Karpas-422 (cell line): ENCODE measurements around the gene RPS15. TPM values are rescaled to one million over a fixed set of nuclear protein-coding genes. Genes with fewer than 3 reads are reported as not detected.
"Not testable (repeated sequence)": the region's sequence is repeated elsewhere in the genome, so short reads cannot be mapped to it uniquely, and the experiment has no call there.

Source experiments
- DNase-seq: peaks from one replicate; pipeline ENCODE4 v3.0.0-alpha.2; 2015
- H2AFZ ChIP-seq: fragments of 200-600 bp; sonication (generic); 2 replicates; pipeline ENCODE4 v1.6.1; 2014; ENCODE audit warnings: antibody characterized with exemption, low read length, mixed read lengths
- H3K27ac ChIP-seq: fragments of 200-600 bp; sonication (generic); 2 replicates; pipeline ENCODE4 v1.5.1; 2014; ENCODE audit warnings: mild to moderate bottlenecking, low read length, moderate library complexity
- H3K27me3 ChIP-seq: fragments of 200-600 bp; sonication (generic); 2 replicates; pipeline ENCODE4 v1.6.1; 2014; ENCODE audit warnings: low read length, mixed read lengths
- H3K36me3 ChIP-seq: fragments of 200-600 bp; sonication (generic); 2 replicates; pipeline ENCODE4 v1.6.1; 2014; ENCODE audit warnings: low read length, mixed read lengths; ENCODE audit not compliant: insufficient read depth
- H3K4me1 ChIP-seq: fragments of 200-600 bp; sonication (generic); 2 replicates; pipeline ENCODE4 v1.6.1; 2014; ENCODE audit warnings: mild to moderate bottlenecking, low read length, mixed read lengths
- H3K4me2 ChIP-seq: fragments of 200-600 bp; sonication (generic); 2 replicates; pipeline ENCODE4 v1.6.1; 2014; ENCODE audit warnings: low read length, low read depth, mild to moderate bottlenecking; ENCODE audit not compliant: poor library complexity, severe bottlenecking
- H3K4me3 ChIP-seq: fragments of 200-600 bp; sonication (generic); 2 replicates; pipeline ENCODE4 v1.5.1; 2014; ENCODE audit warnings: mild to moderate bottlenecking, antibody characterized with exemption, low read length, mixed read lengths
- H3K79me2 ChIP-seq: fragments of 200-600 bp; sonication (generic); 2 replicates; pipeline ENCODE4 v1.6.1; 2014; ENCODE audit warnings: mild to moderate bottlenecking, low read length, mixed read lengths
- H3K9ac ChIP-seq: fragments of 200-600 bp; sonication (generic); 2 replicates; pipeline ENCODE4 v1.6.0; 2014; ENCODE audit warnings: low read length
- H3K9me2 ChIP-seq: fragments of 200-600 bp; sonication (generic), shearing (Covaris generic); replicated peaks from 2 replicates; pipeline ENCODE4 v1.6.0; 2014; ENCODE audit warnings: mild to moderate bottlenecking, low read length, moderate library complexity; ENCODE audit not compliant: insufficient read depth
- H3K9me3 ChIP-seq: fragments of 300-700, 200-600 bp; sonication (generic); 2 replicates; pipeline ENCODE4 v1.6.1; 2014; ENCODE audit warnings: low read length, mixed read lengths
- H4K20me1 ChIP-seq: fragments of 200-600 bp; sonication (generic); 2 replicates; pipeline ENCODE4 v1.6.1; 2014; ENCODE audit warnings: mild to moderate bottlenecking, antibody characterized with exemption, low read length, low read depth; ENCODE audit not compliant: insufficient read depth
- total RNA-seq: library from RNA; depleted of rRNA; stranded (reverse); fragments of >200 nt; shearing (Covaris generic); gene quantifications from 2 replicates; pipeline ENCODE4 v1.2.3, GENCODE V29; 2014; ENCODE audit warnings: low replicate concordance

Gene RPS15
- total RNA-seq, 1 experiment from 2014 or later = 2,088 TPM

DNA sequence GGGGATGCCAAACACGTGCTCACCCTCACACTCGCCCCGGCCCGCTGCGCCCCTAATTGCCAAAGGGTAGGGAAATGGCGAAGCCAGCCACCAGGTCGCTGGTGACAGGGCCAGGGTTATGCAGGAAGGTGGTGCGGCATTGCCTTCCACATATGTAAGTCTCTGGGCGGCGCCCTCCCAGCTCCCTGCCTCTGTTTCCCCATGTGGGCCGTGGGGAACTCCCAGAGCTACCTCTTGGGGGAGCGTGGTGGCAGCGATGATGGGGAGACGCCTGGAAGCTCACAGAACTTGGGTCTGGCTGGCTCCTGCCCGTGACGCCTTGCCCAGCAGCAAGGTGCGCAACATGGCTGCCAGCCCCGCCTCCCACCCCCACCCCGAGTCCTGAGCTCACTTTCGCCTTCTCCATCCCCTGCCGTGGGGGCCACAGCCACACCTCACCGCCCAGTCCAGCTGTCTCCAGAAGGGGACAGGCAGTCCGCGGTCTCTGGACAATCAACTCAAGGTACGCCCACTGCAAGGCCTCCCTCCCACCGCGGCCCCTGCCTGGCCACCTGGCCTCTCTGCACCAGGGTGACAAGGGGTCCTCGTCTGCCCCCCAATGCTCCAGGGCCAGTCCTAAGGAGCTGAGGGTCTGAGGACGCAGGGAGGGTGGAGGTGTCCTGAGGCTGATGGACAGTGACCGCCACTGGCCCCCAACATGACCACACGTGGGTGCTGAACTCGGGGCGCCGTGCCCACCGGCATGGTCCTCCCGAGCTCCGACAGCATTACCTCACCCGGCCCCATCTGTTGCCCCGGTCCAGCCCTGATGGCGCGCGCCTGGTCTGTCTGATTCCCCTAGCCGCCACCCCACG is 34.3 kb downstream of the RPS15 start:
- H3K4me2 ChIP-seq = no peak overlapping the region
- H4K20me1 ChIP-seq = peaks cover 55% of the 10 kb centered on the region; the same call in 1 of the 2 replicates

DNA sequence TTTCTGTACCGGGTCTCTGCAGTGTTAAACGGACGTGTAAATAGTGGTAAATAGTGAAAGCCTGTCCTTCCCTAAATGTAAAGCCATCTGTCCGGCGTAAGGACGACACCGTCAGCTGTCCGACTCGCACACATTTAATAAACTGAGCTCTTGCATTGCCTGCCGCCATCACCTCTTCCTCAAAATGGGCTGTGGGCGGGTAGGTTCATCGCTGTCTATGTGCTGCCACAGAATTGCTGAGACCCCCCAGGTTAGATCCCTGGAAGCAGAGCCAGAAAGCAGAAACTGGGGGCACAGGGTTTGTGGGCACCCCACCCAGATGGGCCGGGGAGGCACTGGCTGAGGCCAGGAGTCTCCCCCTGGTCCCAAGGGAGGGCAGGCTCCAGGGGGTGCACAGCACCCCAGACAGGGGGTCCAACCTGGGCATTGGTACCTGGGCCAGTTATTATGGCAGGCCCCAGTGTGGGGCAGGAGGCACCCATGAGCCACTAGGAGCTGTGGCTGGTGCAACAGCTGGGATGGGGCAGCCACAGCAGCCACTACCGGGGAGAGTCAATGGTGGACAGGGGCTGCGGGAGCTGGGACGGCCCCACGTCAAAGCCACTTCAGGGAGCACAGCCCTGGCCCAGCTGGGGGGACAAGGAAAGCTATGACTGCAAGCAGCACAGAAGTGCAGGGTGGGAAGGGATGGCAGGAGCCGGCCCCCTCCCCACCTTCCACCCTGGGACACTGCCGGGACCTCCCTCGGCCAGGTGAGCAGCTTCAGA is 35.1 kb downstream of the RPS15 start:
- no peak overlapping the region for H3K4me3 ChIP-seq
- H3K79me2 ChIP-seq = peaks cover 10% of the 10 kb centered on the region
- peaks cover 27% of the 10 kb centered on the region for H3K4me1 ChIP-seq
- peaks cover 56% of the 10 kb centered on the region; the same call in 1 of the 2 replicates for H4K20me1 ChIP-seq
- DNase-seq = no peak
- no peaks in the 10 kb centered on the region for H3K9me2 ChIP-seq
- H3K9me3 ChIP-seq = no peaks in the 10 kb centered on the region
- no peak overlapping the region for H3K27ac ChIP-seq
- no peak overlapping the region for H3K4me2 ChIP-seq
- H3K36me3 ChIP-seq = peaks cover 4% of the 10 kb centered on the region; the same call in 1 of the 2 replicates
- no peaks in the 10 kb centered on the region for H3K27me3 ChIP-seq
- H2AFZ ChIP-seq = no peak overlapping the region
- H3K9ac ChIP-seq = no peak overlapping the region

More for the DNA sequence above, 34.3 kb downstream of the RPS15 start:
- Histone ChIP-seq H3K27ac (no peak overlapping the region), H3K9ac (no peak overlapping the region), H3K4me3 (no peak overlapping the region), H3K4me1 (peaks cover 24% of the 10 kb centered on the region), H3K27me3 (no peaks in the 10 kb centered on the region), H3K9me2 (no peaks in the 10 kb centered on the region), H3K79me2 (peaks cover 3% of the 10 kb centered on the region), H2AFZ (no peak overlapping the region), H3K9me3 (no peaks in the 10 kb centered on the region), H3K36me3 (peaks cover 4% of the 10 kb centered on the region; the same call in 1 of the 2 replicates)
- DNase-seq = no peak

DNA sequence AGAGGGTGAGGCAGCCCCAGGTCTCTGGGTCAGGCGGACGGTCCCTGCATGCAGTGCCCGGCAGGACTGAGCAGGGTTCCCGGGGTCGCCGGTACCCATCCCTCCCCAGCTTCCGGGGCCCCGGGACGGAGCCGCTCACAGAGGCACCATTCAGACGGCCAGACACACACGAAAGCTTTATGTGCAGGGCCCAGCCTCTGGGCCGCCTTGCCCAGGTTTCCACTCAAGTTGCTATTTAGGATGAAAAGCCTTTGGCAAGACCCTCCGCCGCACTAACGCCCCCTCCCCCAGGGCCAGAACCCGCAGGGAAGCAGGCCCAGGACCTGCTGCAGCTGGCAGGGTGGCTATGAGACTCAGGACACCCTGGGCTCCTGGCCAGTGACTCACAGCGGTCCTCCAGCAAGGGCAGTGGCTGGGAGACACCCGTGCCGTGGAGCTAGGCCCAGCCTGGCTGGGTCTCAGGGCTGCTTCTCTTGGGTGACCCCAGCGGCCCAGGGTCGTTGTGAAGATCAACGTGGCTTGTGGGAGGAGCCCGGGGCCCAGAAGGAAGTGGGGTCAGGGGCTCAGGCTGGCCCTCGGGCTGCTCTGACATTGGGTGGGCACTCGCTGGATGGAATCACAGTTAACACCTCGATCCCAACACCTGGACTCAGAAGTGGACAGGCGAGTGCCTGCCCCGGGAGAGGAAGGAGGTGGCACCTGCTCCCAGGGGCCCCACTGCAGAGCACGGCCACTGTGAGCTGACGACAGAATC is 36.0 kb downstream of the RPS15 start:
- Histone ChIP-seq H3K9me2 (no peaks in the 10 kb centered on the region), H3K9me3 (no peaks in the 10 kb centered on the region), H3K27ac (no peak overlapping the region), H2AFZ (no peak overlapping the region), H3K4me3 (no peak overlapping the region), H3K27me3 (no peaks in the 10 kb centered on the region), H3K4me1 (peaks cover 25% of the 10 kb centered on the region), H3K36me3 (peaks cover 4% of the 10 kb centered on the region; the same call in 1 of the 2 replicates), H3K4me2 (no peak overlapping the region), H3K79me2 (peaks cover 15% of the 10 kb centered on the region), H4K20me1 (peaks cover 56% of the 10 kb centered on the region; the same call in 1 of the 2 replicates), H3K9ac (no peak overlapping the region)
- DNase-seq = no peak

DNA sequence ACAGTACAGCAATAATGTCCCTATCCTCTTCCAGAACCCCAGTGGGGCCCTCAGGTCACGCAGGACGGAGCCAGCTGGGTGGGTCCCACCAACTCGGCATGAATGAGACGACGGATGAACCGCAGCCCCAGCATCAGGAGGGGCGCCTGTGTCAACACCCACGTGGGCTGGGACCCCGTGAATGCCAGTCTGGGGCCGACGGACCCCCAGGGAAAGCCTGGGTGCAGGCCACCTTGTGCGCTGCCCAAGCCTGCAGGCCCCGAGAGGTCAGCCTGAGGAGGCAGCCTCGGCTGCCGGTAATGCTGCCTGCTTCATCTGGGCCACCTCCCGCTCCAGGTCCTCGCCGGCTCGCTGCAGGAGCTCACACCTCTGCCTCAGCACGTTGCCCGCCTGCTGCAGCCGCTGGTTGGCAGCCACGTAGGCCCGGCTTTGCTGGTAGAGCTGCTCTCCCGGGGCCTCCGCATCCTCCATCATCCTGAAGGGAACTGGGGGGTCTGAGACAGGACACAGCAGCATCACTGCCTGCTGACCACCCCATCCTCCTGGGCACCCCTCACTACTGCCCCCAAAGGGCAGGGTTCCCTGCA is 36.7 kb downstream of the RPS15 start:
- no peak overlapping the region for H3K4me2 ChIP-seq
- H4K20me1 ChIP-seq = peaks cover 54% of the 10 kb centered on the region; the same call in 1 of the 2 replicates
- H3K27me3 ChIP-seq = no peaks in the 10 kb centered on the region
- no peak overlapping the region for H3K27ac ChIP-seq
- peaks cover 28% of the 10 kb centered on the region for H3K4me1 ChIP-seq
- no peaks in the 10 kb centered on the region for H3K9me2 ChIP-seq
- peaks cover 15% of the 10 kb centered on the region for H3K79me2 ChIP-seq
- H3K9ac ChIP-seq = no peak overlapping the region
- peak; percentile 36 for DNase-seq
- no peak overlapping the region for H3K4me3 ChIP-seq
- peaks cover 4% of the 10 kb centered on the region; the same call in 1 of the 2 replicates for H3K36me3 ChIP-seq
- H3K9me3 ChIP-seq = no peaks in the 10 kb centered on the region
- no peak overlapping the region for H2AFZ ChIP-seq

DNA sequence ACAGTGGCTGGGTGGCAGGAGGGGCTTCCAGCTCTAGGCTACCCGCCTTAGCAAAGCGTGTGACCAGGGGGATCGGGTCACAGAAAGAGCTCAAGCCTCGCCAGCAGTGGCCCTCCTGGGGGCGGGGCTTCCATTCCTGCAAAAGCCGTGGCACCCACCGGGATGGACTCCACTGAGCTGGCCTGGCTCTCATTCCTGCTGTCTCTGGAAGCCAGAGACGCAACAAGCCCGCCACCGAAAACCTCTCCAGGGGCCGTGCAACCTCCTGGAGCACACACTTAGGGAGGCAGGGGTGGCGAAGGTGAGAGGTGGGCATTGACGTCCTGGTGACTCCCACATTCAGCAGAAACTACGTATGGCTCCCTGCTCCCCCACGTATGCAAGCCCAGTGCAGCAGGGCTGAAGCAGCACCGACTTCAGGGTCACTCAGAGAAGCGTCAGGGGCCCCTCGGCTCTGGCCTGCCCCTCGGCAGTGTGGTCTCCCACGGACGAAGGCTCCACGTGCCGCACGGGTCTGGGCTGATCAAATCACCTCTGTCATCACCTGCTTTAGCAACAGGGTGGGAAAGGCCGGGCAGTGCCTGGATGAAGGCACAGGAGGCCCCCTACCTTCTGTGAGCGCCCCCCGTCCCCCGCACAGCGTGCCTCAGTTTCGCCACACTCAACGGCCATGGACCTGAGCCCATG is 37.7 kb downstream of the RPS15 start:
- Histone ChIP-seq H3K27ac (no peak overlapping the region), H3K9me3 (no peaks in the 10 kb centered on the region), H3K27me3 (no peaks in the 10 kb centered on the region), H4K20me1 (peaks cover 46% of the 10 kb centered on the region; the same call in 1 of the 2 replicates), H3K4me3 (no peak overlapping the region), H3K4me2 (no peak overlapping the region), H3K79me2 (peaks cover 15% of the 10 kb centered on the region), H3K36me3 (peaks cover 4% of the 10 kb centered on the region; the same call in 1 of the 2 replicates), H2AFZ (no peak overlapping the region), H3K9ac (no peak overlapping the region), H3K4me1 (peaks cover 22% of the 10 kb centered on the region), H3K9me2 (no peaks in the 10 kb centered on the region)
- DNase-seq = peak; percentile 39

DNA sequence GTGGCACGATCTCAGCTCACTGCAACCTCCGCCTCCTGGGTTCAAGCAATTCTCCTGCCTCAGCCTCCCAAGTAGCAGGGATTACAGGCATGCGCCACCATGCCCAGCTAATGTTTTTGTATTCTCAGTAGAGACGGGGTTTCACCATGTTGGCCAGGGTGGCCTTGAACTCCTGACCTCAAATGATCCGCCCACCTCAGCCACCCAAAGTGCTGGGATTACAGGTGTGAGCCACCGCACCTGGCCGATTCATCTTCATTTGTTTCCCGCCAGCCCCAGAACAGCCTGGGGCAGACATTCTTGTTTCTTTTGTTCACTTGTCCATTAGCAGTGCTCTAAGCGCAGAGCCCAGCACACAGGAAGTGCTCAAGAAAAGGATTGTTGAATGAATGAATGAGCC is 38.9 kb downstream of the RPS15 start:
- peaks cover 15% of the 10 kb centered on the region for H3K79me2 ChIP-seq
- H3K9me3 ChIP-seq, H2AFZ ChIP-seq, H3K4me3 ChIP-seq, H3K36me3 ChIP-seq, H3K9ac ChIP-seq, H3K27ac ChIP-seq, H3K4me2 ChIP-seq, H3K27me3 ChIP-seq, H3K9me2 ChIP-seq: not testable (repeated sequence)
- H4K20me1 ChIP-seq = peaks cover 34% of the 10 kb centered on the region; the same call in 1 of the 2 replicates
- DNase-seq = peak; percentile 37
- peaks cover 15% of the 10 kb centered on the region for H3K4me1 ChIP-seq

DNA sequence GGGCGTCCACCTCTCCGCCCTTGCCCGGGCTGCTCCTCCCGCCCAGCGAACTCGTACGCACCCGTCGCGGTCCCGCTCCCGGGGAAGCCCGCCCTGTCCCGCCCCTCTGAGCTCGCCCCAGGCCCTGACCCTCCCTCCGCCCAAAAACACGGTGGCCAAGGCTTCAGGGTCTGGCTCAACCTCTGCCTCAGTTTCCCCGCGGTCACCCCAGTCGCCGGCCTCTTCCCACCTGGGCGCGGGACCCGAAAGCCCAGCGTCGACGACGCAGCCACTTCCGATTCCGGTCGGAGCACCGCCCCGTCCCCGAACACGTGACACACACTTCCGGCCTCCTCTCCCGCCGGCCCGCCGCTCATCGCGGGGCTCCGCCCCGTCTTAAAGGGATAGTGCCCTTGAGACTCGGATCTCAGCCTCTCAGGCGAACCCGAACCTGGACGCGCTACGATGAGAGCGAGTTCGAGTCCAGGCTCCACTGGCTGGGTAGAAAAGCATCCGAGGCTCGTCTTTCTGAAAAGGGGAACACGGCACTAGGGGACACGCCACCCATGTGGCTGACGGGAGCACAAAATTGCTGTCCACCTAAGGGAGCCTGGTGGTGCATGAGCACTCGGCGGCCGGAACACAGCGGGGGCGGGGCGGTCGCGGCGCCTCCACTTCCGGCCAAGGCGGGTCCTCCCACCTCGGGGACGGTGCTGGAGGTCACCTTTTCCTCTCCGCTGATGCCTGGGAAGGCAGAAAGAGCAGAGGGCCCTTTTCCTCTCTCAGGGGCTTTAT is 40.9 kb downstream of the RPS15 start, which contains the start of gene C19orf25:
C19orf25 (minus strand) TSS at position 282 of the 774 bp plus-strand sequence. CDS start 312 bp downstream, outside the sequence.
- Histone ChIP-seq H3K27ac (peak within 1 kb of the TSS; percentile 57), H3K4me1 (peaks cover 15% of the 10 kb centered on the region), H2AFZ (peak within 1 kb of the TSS; percentile 62), H3K79me2 (peaks cover 15% of the 10 kb centered on the region), H3K4me3 (peak within 1 kb of the TSS; percentile 80), H3K4me2 (peak within 1 kb of the TSS; percentile 79), H3K9ac (peak within 1 kb of the TSS; percentile 92), H3K27me3 (no peaks in the 10 kb centered on the region), H3K9me2 (no peaks in the 10 kb centered on the region), H4K20me1 (peaks cover 17% of the 10 kb centered on the region; the same call in 1 of the 2 replicates), H3K36me3 (peaks cover 4% of the 10 kb centered on the region; the same call in 1 of the 2 replicates), H3K9me3 (no peaks in the 10 kb centered on the region)
- peak; percentile 98 for DNase-seq
